Lower leg skin (tissue), 4 donors: ENCODE results near the gene CHD5. TPM values are rescaled to one million over a fixed set of nuclear protein-coding genes. Genes with fewer than 3 reads are reported as not detected.

Experiments used
- DNase-seq, 2 donors: peaks; one replicate each; pipeline ENCODE4 v3.0.0-alpha.2; 2019; ENCODE audit warnings: low spot score in 2 of 2
- H3K4me3 ChIP-seq: fragments of 200-600 bp; sonication (generic); 2 replicates; pipeline ENCODE4 v1.5.1; 2017; ENCODE audit warnings: mild to moderate bottlenecking, low read depth; ENCODE audit not compliant: poor library complexity, severe bottlenecking
- POLR2A ChIP-seq, 2 donors: fragments of 450-650 bp; IDR thresholded peaks; one replicate each; pipeline ENCODE4 v1.6.1; 2016 to 2017; ENCODE audit warnings: antibody characterized with exemption in 2 of 2, mild to moderate bottlenecking in 1 of 2, moderate library complexity in 1 of 2
- WGBS, 2 donors: methylation state at CpG; one replicate each; pipeline ENCODE4 v1.1.5; 2018; 5-methylcytosine and 5-hydroxymethylcytosine counted together
- intact Hi-C: fragments of 100-400 bp; cut with DNase I; formaldehyde crosslinking; loops from one replicate; pipeline ENCODE4 v1.15.0; 2023; ENCODE audit warnings: low total_unique reads
- total RNA-seq, 4 donors: library from RNA; depleted of rRNA; stranded (reverse); fragments of >200 nt; gene quantifications; one replicate each; pipeline ENCODE4 v1.1.0, GENCODE V29; 2016
- TF ChIP-seq, protein P1 (sequence below), 3 donors: fragments of 450-650 bp; IDR thresholded peaks; one replicate each; pipeline ENCODE4 v1.5.1; 2016; ENCODE audit warnings: antibody characterized with exemption in 3 of 3, mild to moderate bottlenecking in 3 of 3, moderate library complexity in 2 of 3

Gene CHD5
- total RNA-seq, 4 donors from 2014 or later: 0.04 to 0.27 (median 0.13) TPM; not detected in 1

DNA sequence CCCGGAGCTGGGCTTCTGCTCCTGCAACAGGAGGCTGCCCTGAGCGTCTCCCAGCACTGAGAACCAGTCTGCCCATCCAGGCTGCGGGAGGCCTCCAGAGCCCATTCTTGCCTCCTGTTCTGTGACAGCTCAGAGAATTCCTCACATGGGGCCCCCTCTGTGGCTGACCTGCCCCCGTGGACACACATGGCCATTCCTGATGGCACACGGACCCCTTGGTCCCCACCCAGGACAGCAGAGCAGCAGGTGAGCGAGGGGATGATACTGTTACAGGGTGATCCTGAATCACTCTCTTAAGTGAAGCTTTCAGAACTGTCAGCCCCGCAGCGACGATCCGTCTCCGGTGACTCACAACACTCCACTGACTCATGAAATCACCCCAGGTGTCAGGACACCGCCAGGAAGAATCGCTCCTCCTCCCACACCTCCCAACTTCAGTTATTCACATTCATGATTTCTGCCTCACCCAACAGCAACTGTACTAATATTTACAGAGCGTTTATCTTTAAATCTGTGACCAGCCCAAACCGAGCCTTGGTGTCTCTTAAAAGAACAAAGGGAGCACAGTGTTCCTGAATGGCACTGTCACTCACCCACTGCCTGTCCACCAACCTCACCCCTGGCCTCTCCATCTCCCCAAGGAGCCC, 22.5 kb downstream of the CHD5 start:
- WGBS, 2 donors: 35 to 52% methylated on average over 15 of the region's 15 CpGs
- peak in 1 of 2 donors; percentile 42 for DNase-seq
- no peak for TF ChIP-seq POLR2A (IDR thresholded peaks at IDR 0.05)
- TF ChIP-seq, protein P1, sequence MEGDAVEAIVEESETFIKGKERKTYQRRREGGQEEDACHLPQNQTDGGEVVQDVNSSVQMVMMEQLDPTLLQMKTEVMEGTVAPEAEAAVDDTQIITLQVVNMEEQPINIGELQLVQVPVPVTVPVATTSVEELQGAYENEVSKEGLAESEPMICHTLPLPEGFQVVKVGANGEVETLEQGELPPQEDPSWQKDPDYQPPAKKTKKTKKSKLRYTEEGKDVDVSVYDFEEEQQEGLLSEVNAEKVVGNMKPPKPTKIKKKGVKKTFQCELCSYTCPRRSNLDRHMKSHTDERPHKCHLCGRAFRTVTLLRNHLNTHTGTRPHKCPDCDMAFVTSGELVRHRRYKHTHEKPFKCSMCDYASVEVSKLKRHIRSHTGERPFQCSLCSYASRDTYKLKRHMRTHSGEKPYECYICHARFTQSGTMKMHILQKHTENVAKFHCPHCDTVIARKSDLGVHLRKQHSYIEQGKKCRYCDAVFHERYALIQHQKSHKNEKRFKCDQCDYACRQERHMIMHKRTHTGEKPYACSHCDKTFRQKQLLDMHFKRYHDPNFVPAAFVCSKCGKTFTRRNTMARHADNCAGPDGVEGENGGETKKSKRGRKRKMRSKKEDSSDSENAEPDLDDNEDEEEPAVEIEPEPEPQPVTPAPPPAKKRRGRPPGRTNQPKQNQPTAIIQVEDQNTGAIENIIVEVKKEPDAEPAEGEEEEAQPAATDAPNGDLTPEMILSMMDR (IDR thresholded peaks at IDR 0.05): no peak

DNA sequence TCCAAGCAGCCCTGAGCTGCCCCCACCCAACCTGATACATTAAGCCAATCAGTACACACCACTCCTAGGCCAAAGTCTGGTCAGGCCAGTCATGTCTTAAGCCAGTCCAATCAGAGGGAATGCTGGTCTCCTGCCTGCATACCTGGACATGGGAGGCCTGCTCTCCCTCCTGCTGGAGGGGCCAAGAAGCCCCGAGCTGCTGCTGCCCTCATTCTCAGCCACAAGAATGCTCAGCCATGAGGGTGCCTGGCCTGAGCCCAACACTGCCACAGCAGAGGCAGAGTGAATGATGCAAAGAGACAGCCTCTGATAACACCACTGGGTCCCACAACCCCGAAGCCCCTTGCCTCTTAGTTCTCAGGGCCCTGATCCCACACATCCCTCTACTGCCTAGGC, 23.0 kb downstream of the CHD5 start:
- no peak for DNase-seq
- WGBS, 2 donors: 49 to 69% methylated on average over 2 of the region's 2 CpGs

More for the DNA sequence above, 22.5 kb downstream of the CHD5 start:
- intact Hi-C loops: no loop called here
- no peak overlapping the region for H3K4me3 ChIP-seq

DNA sequence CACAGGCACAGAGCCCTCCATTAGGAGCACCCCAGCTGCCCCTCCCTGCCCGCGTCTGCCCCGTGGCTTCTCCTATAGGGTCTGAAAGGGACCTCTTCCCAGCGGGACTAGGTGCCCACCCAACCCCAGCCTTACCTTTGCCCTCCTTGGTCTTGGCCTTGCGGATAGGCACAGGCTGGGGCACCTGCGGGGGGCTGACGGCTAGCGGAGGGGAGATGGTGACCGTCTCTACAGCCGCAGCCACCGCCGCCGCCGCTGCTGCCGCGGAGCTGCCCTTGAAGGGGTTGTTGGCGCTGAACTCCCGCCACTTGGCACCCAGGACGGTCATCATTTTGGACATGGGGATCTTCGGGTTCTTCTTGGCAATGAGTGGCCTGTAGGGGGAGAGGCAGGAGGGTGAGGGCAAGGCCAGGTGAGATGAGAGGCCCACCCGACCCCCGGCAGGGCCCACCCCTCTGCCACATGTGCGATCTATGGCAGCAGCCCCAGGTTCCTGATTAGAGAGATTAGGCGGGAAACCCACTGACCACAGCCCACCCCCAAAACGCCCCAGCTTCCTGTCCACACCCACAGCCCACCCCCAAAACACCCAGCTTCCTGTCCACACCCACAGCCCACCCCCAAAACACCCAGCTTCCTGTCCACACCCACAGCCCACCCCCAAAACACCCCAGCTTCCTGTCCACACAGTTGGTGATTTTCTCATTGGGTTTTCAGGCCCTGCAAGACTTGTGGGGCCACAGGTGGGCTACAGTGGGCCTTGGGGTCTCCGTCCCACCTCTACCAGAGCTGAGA, 25.4 kb downstream of the CHD5 start:
- TF ChIP-seq, protein P1 (IDR thresholded peaks at IDR 0.05): no peak
- no peak for TF ChIP-seq POLR2A (IDR thresholded peaks at IDR 0.05)
- no peak for DNase-seq
- no peak overlapping the region for H3K4me3 ChIP-seq
- intact Hi-C loops: no loop called here
- 89 to 90% methylated on average over 26 of the region's 26 CpGs for WGBS, 2 donors

More for the DNA sequence above, 23.0 kb downstream of the CHD5 start:
- no peak overlapping the region for H3K4me3 ChIP-seq
- intact Hi-C loops: no loop called here
- TF ChIP-seq, protein P1 (IDR thresholded peaks at IDR 0.05): no peak
- no peak for TF ChIP-seq POLR2A (IDR thresholded peaks at IDR 0.05)

DNA sequence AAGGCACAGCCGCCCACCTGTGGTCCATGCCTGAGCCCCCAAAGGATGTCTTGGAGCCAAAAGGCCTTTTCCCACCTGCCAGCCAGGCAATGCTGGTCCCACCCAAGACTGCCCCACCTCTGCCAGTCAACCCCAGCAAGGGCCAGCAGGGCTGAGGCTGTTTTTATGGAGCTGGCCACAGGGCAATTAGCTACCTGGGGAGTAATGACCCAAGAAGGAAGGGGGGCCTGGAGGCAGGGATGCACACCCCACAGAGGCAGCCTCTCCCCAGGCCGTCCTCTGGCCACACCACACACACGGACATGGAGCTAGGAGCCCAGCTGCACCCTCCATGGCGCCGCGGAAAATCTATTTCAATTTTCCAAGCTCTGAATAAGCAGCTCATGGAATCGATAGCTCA, 27.2 kb downstream of the CHD5 start:
- no peak overlapping the region for H3K4me3 ChIP-seq
- DNase-seq: no peak
- intact Hi-C loops: no loop called here
- 78 to 88% methylated on average over 6 to 7 of the region's 7 CpGs for WGBS, 2 donors
- no peak for TF ChIP-seq POLR2A (IDR thresholded peaks at IDR 0.05)
- TF ChIP-seq, protein P1 (IDR thresholded peaks at IDR 0.05): no peak

DNA sequence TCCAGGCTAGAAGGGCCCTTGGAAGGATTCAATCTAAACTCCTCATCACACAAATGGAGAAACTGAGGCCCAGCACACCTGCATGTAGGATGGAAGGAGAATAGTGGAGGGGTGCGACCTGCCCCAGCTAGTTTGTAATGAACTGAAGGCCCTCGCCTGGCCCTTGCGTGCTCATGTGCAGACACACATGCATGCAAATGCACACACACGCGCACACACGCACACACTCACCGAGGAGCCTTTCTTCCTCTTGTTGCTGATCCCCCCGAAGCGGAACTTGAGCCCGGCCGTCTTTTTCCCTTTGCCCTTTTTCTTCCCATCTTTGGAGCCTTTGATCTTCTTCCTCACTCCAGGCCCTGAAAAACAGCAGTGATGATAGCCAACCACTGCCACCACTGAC, 27.9 kb downstream of the CHD5 start:
- no peak overlapping the region for H3K4me3 ChIP-seq
- WGBS, 2 donors: 73 to 85% methylated on average over 11 of the region's 11 CpGs
- no peak for DNase-seq
- intact Hi-C loops: no loop called here
- TF ChIP-seq POLR2A (IDR thresholded peaks at IDR 0.05): no peak
- TF ChIP-seq, protein P1 (IDR thresholded peaks at IDR 0.05): no peak
